PC-9 (cell line): ENCODE measurements around the gene PDE11A. TPM values are rescaled to one million over a fixed set of nuclear protein-coding genes. Genes with fewer than 3 reads are reported as not detected.

Experiments
- BruUV-seq: library from RNA; stranded (reverse); fragments of 400-500 nt; replicated peaks from 2 replicates; lab custom pipeline; 2021; lab: Mats Ljungman, UMichigan
- CTCF ChIA-PET: fragments of 300-600 bp; sonication (Branson Sonifier 250); formaldehyde crosslinking; loops from one replicate; lab custom pipeline; 2022; ENCODE audit warnings: antibody characterized with exemption; lab: Charles Lee
- POLR2A ChIA-PET: fragments of 300-600 bp; sonication (Branson Sonifier 250); formaldehyde crosslinking; loops from one replicate; lab custom pipeline; 2022; ENCODE audit warnings: antibody characterized with exemption; ENCODE audit not compliant: unreplicated experiment; lab: Charles Lee
- DNase-seq, 2 experiments: peaks; one replicate each; pipeline versions ENCODE4 v3.0.0 to v3.0.0-alpha.2; 2015 to 2022; ENCODE audit warnings: mixed read lengths in 1 of 2
- H2AFZ ChIP-seq: fragments of 200-600 bp; sonication (generic); 2 replicates; pipeline ENCODE4 v1.8.1; 2017; ENCODE audit warnings: antibody characterized with exemption
- H3F3A ChIP-seq: fragments of 200-600 bp; sonication (generic); 2 replicates; pipeline ENCODE4 v1.8.1; 2017; ENCODE audit warnings: antibody characterized with exemption, mild to moderate bottlenecking, low read depth; ENCODE audit not compliant: insufficient read depth
- H3K27ac ChIP-seq: fragments of 200-600 bp; sonication (generic); 2 replicates; pipeline ENCODE4 v1.6.1; 2016; ENCODE audit warnings: mixed run types
- H3K27me3 ChIP-seq: fragments of 200-600 bp; sonication (generic); 2 replicates; pipeline ENCODE4 v1.6.1; 2016; ENCODE audit warnings: low read depth, mixed run types; ENCODE audit not compliant: insufficient read depth
- H3K36me3 ChIP-seq: fragments of 200-600 bp; sonication (generic); 2 replicates; pipeline ENCODE4 v1.6.1; 2016; ENCODE audit warnings: low read depth, mixed run types
- H3K4me1 ChIP-seq: fragments of 200-600 bp; sonication (generic); replicated peaks from 2 replicates; pipeline ENCODE4 v1.6.1; 2016; ENCODE audit warnings: mixed run types; ENCODE audit not compliant: insufficient read depth
- H3K4me2 ChIP-seq: fragments of 200-600 bp; sonication (generic); 2 replicates; pipeline ENCODE4 v1.6.1; 2017; ENCODE audit warnings: mixed run types
- H3K4me3 ChIP-seq: fragments of 200-600 bp; sonication (generic); 2 replicates; pipeline ENCODE4 v1.6.1; 2016; ENCODE audit warnings: mixed run types
- H3K79me2 ChIP-seq: fragments of 200-600 bp; sonication (generic); 2 replicates; pipeline ENCODE4 v1.6.1; 2017; ENCODE audit warnings: low read depth, mixed run types
- H3K9me2 ChIP-seq: fragments of 200-600 bp; sonication (generic); 2 replicates; pipeline ENCODE4 v1.8.1; 2017; ENCODE audit warnings: mild to moderate bottlenecking; ENCODE audit not compliant: insufficient read depth
- H3K9me3 ChIP-seq: fragments of 200-600 bp; sonication (generic); 2 replicates; pipeline ENCODE4 v1.8.1; 2016; ENCODE audit warnings: low read depth; ENCODE audit not compliant: insufficient read depth
- H4K20me1 ChIP-seq: fragments of 200-600 bp; sonication (generic); 2 replicates; pipeline ENCODE4 v1.8.1; 2017; ENCODE audit not compliant: insufficient read depth
- EZH2 ChIP-seq: fragments of 200-600 bp; sonication (generic); IDR thresholded peaks from 2 replicates; pipeline ENCODE4 v1.8.0; 2017; ENCODE audit warnings: antibody characterized with exemption, low read depth
- intact Hi-C: fragments of 100-400 bp; cut with micrococcal nuclease; formaldehyde crosslinking; loops from one replicate; pipeline ENCODE4 v1.10.0; 2022; ENCODE audit not compliant: unreplicated experiment
- total RNA-seq: library from RNA; stranded (reverse); gene quantifications from 2 replicates; pipeline ENCODE4 v1.2.3, GENCODE V29; 2021
- TF ChIP-seq, protein P1 (sequence below): fragments of 200-600 bp; sonication (generic); conservative IDR thresholded peaks from 2 replicates; pipeline ENCODE4 v1.6.1; 2017; ENCODE audit warnings: mixed run types, antibody characterized with exemption, mild to moderate bottlenecking, moderate library complexity

The PDE11A gene
- total RNA-seq, 1 experiment from 2014 or later = 1.4 TPM

DNA sequence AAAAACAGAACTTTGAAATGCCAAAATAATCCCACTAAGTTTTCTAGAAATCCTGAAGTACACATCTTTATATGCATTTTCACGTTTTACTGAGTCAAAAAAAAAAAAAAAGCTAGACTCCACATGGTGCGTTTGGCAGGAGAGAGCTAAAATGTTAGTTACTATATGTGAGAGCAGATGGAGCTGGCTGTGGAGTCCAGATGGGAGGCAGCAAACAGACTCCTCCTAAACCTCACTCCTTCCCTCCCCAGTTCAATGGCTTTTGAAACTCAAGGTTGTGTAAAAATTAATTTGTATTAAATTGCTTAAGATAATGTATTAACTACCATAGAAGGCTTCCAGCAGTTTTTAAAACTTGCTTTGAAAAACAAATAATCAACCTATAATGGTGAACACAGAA lies 431.2 kb downstream of the PDE11A start:
- ChIA-PET POLR2A (no interaction called here), CTCF (no interaction called here)
- DNase-seq = no peak

DNA sequence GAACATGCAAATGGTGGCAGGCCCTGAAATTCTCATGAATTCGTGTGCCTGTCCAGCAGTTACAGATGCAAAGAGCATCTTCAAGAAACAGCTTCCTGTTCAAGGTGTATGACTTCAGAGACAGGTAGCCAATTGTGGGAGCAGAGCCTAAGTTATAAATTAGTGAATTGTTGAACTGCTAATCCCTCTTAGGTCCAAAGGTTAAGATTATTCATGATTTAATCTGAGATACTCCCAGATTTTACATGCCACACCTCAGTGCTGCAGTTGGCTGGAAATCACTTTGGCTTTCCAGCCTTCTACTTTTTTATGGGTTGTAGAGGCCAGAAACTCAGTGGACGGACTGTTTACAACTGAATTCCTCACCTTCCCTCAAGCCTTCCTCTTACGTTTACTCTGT lies 432.2 kb downstream of the PDE11A start:
- no peaks in the 10 kb centered on the region for H3K27me3 ChIP-seq
- H3K4me1 ChIP-seq = no peaks in the 10 kb centered on the region
- BruUV-seq = no TSS peak
- ChIA-PET CTCF (no interaction called here), POLR2A (no interaction called here)
- no peaks in the 10 kb centered on the region for H3K36me3 ChIP-seq
- H3K27ac ChIP-seq = no peak overlapping the region
- intact Hi-C loops = no loop called here
- no peak overlapping the region for H2AFZ ChIP-seq
- TF ChIP-seq, protein P1, sequence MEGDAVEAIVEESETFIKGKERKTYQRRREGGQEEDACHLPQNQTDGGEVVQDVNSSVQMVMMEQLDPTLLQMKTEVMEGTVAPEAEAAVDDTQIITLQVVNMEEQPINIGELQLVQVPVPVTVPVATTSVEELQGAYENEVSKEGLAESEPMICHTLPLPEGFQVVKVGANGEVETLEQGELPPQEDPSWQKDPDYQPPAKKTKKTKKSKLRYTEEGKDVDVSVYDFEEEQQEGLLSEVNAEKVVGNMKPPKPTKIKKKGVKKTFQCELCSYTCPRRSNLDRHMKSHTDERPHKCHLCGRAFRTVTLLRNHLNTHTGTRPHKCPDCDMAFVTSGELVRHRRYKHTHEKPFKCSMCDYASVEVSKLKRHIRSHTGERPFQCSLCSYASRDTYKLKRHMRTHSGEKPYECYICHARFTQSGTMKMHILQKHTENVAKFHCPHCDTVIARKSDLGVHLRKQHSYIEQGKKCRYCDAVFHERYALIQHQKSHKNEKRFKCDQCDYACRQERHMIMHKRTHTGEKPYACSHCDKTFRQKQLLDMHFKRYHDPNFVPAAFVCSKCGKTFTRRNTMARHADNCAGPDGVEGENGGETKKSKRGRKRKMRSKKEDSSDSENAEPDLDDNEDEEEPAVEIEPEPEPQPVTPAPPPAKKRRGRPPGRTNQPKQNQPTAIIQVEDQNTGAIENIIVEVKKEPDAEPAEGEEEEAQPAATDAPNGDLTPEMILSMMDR = no peak
- no peak for TF ChIP-seq EZH2
- DNase-seq = no peak
- H3K9me2 ChIP-seq = 0 out of 2 replicates have a peak, but pooled peaks cover 5% of the 10 kb centered on the region
- H3K4me2 ChIP-seq = no peak overlapping the region
- no peaks in the 10 kb centered on the region for H3F3A ChIP-seq
- no peaks in the 10 kb centered on the region for H4K20me1 ChIP-seq
- no peaks in the 10 kb centered on the region for H3K9me3 ChIP-seq
- H3K4me3 ChIP-seq = no peak overlapping the region
- no peaks in the 10 kb centered on the region for H3K79me2 ChIP-seq

More for the DNA sequence above, 431.2 kb downstream of the PDE11A start:
- H3K4me3 ChIP-seq = no peak overlapping the region
- H3K27me3 ChIP-seq = no peaks in the 10 kb centered on the region
- no peaks in the 10 kb centered on the region for H3K9me2 ChIP-seq
- no peaks in the 10 kb centered on the region for H3K36me3 ChIP-seq
- no peak overlapping the region for H3K4me2 ChIP-seq
- H4K20me1 ChIP-seq = no peaks in the 10 kb centered on the region
- BruUV-seq = no TSS peak
- no peaks in the 10 kb centered on the region for H3K9me3 ChIP-seq
- TF ChIP-seq EZH2 = no peak
- H2AFZ ChIP-seq = no peak overlapping the region
- intact Hi-C loops = no loop called here
- no peaks in the 10 kb centered on the region for H3K79me2 ChIP-seq
- H3K4me1 ChIP-seq = no peaks in the 10 kb centered on the region
- H3K27ac ChIP-seq = no peak overlapping the region
- no peaks in the 10 kb centered on the region for H3F3A ChIP-seq

DNA sequence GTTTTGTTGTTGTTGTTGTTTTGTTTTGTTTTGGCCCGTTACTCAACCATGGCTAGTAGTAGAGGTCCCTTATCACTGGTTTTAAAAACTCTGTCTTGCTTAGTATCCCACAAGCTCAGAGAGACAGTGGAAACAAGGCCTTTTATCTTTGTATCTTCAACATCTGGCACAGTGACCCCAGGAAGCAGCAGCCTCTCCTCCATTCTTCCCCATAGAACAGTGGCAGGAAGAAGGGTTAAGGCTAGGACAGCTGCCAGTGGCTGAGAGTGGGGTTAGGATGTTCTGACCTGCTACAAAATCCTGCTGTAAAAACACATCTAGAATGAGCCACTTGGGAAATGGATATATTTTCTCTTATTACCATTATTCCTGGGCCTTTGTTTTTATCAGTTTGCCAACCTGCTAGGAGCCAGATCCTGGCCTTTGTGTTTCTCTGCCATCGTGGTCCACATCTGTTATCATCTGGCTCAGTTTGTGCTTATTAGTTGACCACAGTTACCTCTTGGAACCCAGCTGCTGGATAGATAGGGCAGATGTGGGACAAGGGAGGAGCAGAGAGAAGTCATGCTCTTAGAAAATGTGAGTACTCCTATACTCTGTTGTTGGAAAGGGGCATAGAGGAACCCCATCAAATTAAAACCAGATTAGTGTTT lies 433.2 kb downstream of the PDE11A start:
- no peaks in the 10 kb centered on the region for H3K27me3 ChIP-seq
- no peaks in the 10 kb centered on the region for H3K4me1 ChIP-seq
- no peaks in the 10 kb centered on the region for H3K9me3 ChIP-seq
- H3K9me2 ChIP-seq = 0 out of 2 replicates have a peak, but pooled peaks cover 5% of the 10 kb centered on the region
- no peaks in the 10 kb centered on the region for H4K20me1 ChIP-seq
- intact Hi-C loops = no loop called here
- DNase-seq = no peak
- TF ChIP-seq, protein P1 = no peak
- TF ChIP-seq EZH2 = no peak
- H3K4me3 ChIP-seq = no peak overlapping the region
- ChIA-PET POLR2A (no interaction called here), CTCF (no interaction called here)
- H3K79me2 ChIP-seq = no peaks in the 10 kb centered on the region
- H3K27ac ChIP-seq = no peak overlapping the region
- no peaks in the 10 kb centered on the region for H3K36me3 ChIP-seq
- no peak overlapping the region for H3K4me2 ChIP-seq
- H3F3A ChIP-seq = no peaks in the 10 kb centered on the region
- BruUV-seq = no TSS peak
- no peak overlapping the region for H2AFZ ChIP-seq

DNA sequence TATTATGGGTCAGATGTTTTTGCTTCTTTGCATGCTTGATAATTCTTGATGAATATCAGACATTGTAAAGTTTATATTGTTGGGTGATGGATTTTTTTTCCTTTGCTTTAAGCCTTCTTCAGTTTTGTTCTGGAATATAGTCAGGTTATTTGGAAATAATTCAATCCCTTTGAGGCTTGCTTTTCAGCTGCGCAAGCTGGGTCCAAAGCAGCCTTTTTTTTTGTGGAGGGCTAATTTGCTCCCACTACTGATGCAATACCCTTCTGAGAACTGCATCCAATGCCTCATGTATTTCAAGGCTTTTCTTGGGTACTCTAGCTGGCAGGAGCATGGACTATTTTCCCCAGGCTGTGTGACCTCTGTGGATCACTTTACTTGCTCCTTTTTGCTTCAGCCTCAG lies 434.1 kb downstream of the PDE11A start:
- Histone ChIP-seq H2AFZ (no peak overlapping the region), H3K27ac (no peak overlapping the region), H3K36me3 (no peaks in the 10 kb centered on the region), H3K27me3 (no peaks in the 10 kb centered on the region), H3K9me3 (no peaks in the 10 kb centered on the region), H3K79me2 (no peaks in the 10 kb centered on the region), H3K9me2 (0 out of 2 replicates have a peak, but pooled peaks cover 5% of the 10 kb centered on the region), H4K20me1 (no peaks in the 10 kb centered on the region), H3K4me1 (no peaks in the 10 kb centered on the region), H3K4me3 (no peak overlapping the region), H3K4me2 (no peak overlapping the region), H3F3A (no peaks in the 10 kb centered on the region)
- intact Hi-C loops = no loop called here
- POLR2A ChIA-PET = no interaction called here
- TF ChIP-seq, protein P1 = no peak
- no peak for TF ChIP-seq EZH2
- CTCF ChIA-PET = interaction anchor here (0.6 kb wide), 1 partner anchor 389 kb away, joined by 3 read pairs; no protein-coding TSS in a partner anchor
- DNase-seq = no peak
- no TSS peak for BruUV-seq
